Left forelimb (tissue), 1 donor: ENCODE results near the gene ZCWPW2.

Experiments
- DNase-seq: peaks from one replicate; pipeline ENCODE4 v3.0.0-alpha.2; 2018; ENCODE audit warnings: low spot score

The ZCWPW2 gene

DNA sequence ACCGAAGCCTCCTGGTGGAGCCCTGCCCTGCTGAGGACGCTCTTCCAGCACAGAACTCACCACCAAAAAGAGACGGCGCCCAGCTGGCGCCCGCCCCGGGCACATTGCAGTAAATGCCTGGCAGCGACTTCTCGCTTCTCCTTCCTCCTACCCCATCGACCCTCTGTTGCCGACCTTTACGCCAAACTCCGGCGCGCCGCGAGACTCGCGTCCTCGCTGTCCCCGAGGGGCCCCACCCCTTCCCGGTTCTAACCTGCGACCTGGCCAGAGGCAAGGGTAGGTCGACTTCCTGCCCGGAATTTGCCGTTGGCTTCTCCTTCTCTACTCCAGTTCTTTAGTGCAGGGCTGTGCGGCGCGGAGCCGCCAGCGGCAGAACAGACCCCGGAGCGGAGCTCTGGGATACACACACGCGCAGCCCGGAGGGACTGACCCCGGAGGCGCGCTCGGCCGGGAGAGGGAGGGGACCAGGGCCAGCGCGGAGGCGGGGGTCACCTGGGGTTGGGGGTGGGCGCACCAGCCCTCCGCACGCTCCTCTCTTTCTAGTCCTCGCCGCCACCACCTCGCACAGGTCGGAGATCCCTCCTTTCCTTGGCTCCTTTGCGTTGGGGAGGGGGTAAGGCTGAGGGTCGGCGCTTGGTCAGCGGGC is 226.7 kb downstream of the ZCWPW2 start:
- peak; percentile 67 for DNase-seq
